Naive thymus-derived CD4-positive, alpha-beta T cell (primary cell): ENCODE results near the gene EHBP1L1. TPM values are rescaled to one million over a fixed set of nuclear protein-coding genes. Genes with fewer than 3 reads are reported as not detected.

Source experiments
- ATAC-seq: fragments of 150-1000 bp; cut with Tn5 transposase; 2 replicates; pipeline ENCODE4 v1.10.0; 2021; ENCODE audit warnings: mild to moderate bottlenecking, moderate library complexity
- CTCF ChIA-PET: fragments of 350-600 bp; sonication (Branson Sonifier 250); formaldehyde crosslinking; loops from one replicate; lab custom pipeline; 2021; ENCODE audit warnings: antibody characterized with exemption; lab: Charles Lee
- POLR2A ChIA-PET: fragments of 350-600 bp; sonication (Branson Sonifier 250); formaldehyde crosslinking; loops from one replicate; lab custom pipeline; 2021; ENCODE audit warnings: antibody characterized with exemption, inconsistent platforms; lab: Charles Lee
- DNase-seq, 9 donors: peaks; one replicate each; pipeline versions ENCODE4 v3.0.0 to v3.0.0-alpha.2; 2020 to 2022; ENCODE audit warnings: mixed read lengths in 1 of 9
- H3K27ac ChIP-seq: one replicate; pipeline ENCODE4 v1.7.0; 2013; ENCODE audit warnings: mild to moderate bottlenecking, low read depth, low read length, moderate library complexity
- H3K27me3 ChIP-seq, 2 donors: one replicate each; pipeline ENCODE4 v1.7.0; 2013; ENCODE audit warnings: low read length in 2 of 2, mild to moderate bottlenecking in 2 of 2, moderate library complexity in 2 of 2; ENCODE audit not compliant: control insufficient read depth in 2 of 2, insufficient read depth in 2 of 2
- H3K36me3 ChIP-seq, 3 experiments: 1 replicate in 2 of 3; 2 replicates in 1 of 3; pipeline ENCODE4 v1.7.0; 2013; ENCODE audit warnings: low read length in 3 of 3, mild to moderate bottlenecking in 3 of 3, moderate library complexity in 1 of 3; ENCODE audit not compliant: insufficient read depth in 3 of 3, control insufficient read depth in 2 of 3
- H3K4me1 ChIP-seq, 2 donors: one replicate each; pipeline ENCODE4 v1.7.0; 2013; ENCODE audit warnings: low read length in 2 of 2, mild to moderate bottlenecking in 2 of 2, moderate library complexity in 1 of 2; ENCODE audit not compliant: control insufficient read depth in 2 of 2, insufficient read depth in 2 of 2
- H3K4me3 ChIP-seq: 2 replicates; pipeline ENCODE4 v1.7.0; 2013; ENCODE audit warnings: mild to moderate bottlenecking, low read length
- H3K9me3 ChIP-seq, 3 experiments: 1 replicate in 2 of 3; 2 replicates in 1 of 3; pipeline ENCODE4 v1.7.0; 2013; ENCODE audit warnings: low read length in 3 of 3; ENCODE audit not compliant: control insufficient read depth in 2 of 3
- H3K27ac Mint-ChIP-seq, 9 donors: one replicate each; pipeline ENCODE4 v1.8.0; 2020 to 2022; ENCODE audit warnings: mixed read lengths in 9 of 9, mild to moderate bottlenecking in 8 of 9, moderate library complexity in 5 of 9, inconsistent platforms in 2 of 9
- H3K27me3 Mint-ChIP-seq, 5 donors: one replicate each; pipeline ENCODE4 v1.8.0; 2021 to 2022; ENCODE audit warnings: mixed read lengths in 5 of 5, mild to moderate bottlenecking in 1 of 5
- H3K36me3 Mint-ChIP-seq, 5 donors: one replicate each; pipeline ENCODE4 v1.8.0; 2020 to 2022; ENCODE audit warnings: mixed read lengths in 5 of 5, mild to moderate bottlenecking in 3 of 5, inconsistent platforms in 1 of 5
- H3K4me1 Mint-ChIP-seq, 7 donors: one replicate each; pipeline ENCODE4 v1.8.0; 2020 to 2022; ENCODE audit warnings: mixed read lengths in 7 of 7, mild to moderate bottlenecking in 3 of 7, inconsistent platforms in 1 of 7
- H3K4me3 Mint-ChIP-seq, 10 donors: one replicate each; pipeline ENCODE4 v1.8.0; 2020 to 2022; ENCODE audit warnings: mild to moderate bottlenecking in 10 of 10, mixed read lengths in 10 of 10, moderate library complexity in 6 of 10, inconsistent platforms in 2 of 10
- H3K9me3 Mint-ChIP-seq, 11 donors: one replicate each; pipeline ENCODE4 v1.8.0; 2020 to 2022; ENCODE audit warnings: mixed read lengths in 11 of 11, mild to moderate bottlenecking in 4 of 11, inconsistent platforms in 1 of 11, moderate library complexity in 1 of 11
- intact Hi-C, 2 donors: fragments of 100-400 bp; cut with micrococcal nuclease; formaldehyde crosslinking; loops; one replicate each; pipeline ENCODE4 v1.15.1; 2023
- polyA plus RNA-seq, 2 donors: library from polyadenylated mRNA; unstranded; fragments of 300-500 nt; fragmentation: Illumina TruSeq; gene quantifications; one replicate each; pipeline ENCODE4 v1.2.3, GENCODE V29; 2021
- total RNA-seq, 6 experiments: library from RNA in 5 of 6; stranded (reverse) in 5 of 6; gene quantifications; 1 replicate in 5 of 6; 2 replicates in 1 of 6; pipeline ENCODE4 v1.2.3 and lab custom pipeline; 2021 to 2026

EHBP1L1 gene
- total and polyA plus RNA-seq, 7 experiments from 2014 or later, result 12.3 to 207 (median 121) TPM

GRCh38 chr11:65569164-65569972, 6.5 kb upstream of the EHBP1L1 start:
- peaks cover 0 to 19% (median 4%) of the 10 kb centered on the region in 5 donors for H3K36me3 Mint-ChIP-seq
- DNase-seq (no peak), ATAC-seq (peak; percentile 32)
- Histone ChIP-seq H3K27me3 (no peaks in the 10 kb centered on the region), H3K4me1 (peaks cover 63 to 67% of the 10 kb centered on the region in 2 donors), H3K27ac (peak overlapping the region; percentile 96), H3K36me3 (peaks cover 0 to 4% (median 0%) of the 10 kb centered on the region in 3 experiments), H3K4me3 (peak overlapping the region; percentile 96), H3K9me3 (no peaks in the 10 kb centered on the region)
- H3K27ac Mint-ChIP-seq, result peak overlapping the region; percentile 89 to 100 (median 99)
- peaks cover 55 to 79% (median 69%) of the 10 kb centered on the region in 7 donors for H3K4me1 Mint-ChIP-seq
- peaks cover 0 to 1% (median 0%) of the 10 kb centered on the region in 11 donors for H3K9me3 Mint-ChIP-seq
- H3K27me3 Mint-ChIP-seq, result no peaks in the 10 kb centered on the region
- ChIA-PET CTCF (interaction anchor here (1.0 to 5.2 kb wide), 5 partner anchors 9 to 45 kb away, joined by 3 to 57 read pairs (median 4); partner anchors contain the start of gene MAP3K11), POLR2A (interaction anchor here (0.7 to 6.3 kb wide), 12 partner anchors 8 to 146 kb away, joined by 3 to 90 read pairs (median 30); partner anchors contain the start of genes LTBP3, MALAT1, MAP3K11 and PCNX3)
- intact Hi-C loops, result no loop called here
- peak overlapping the region; percentile 91 to 100 (median 97) for H3K4me3 Mint-ChIP-seq

GRCh38 chr11:65569973-65570918, 5.6 kb upstream of the EHBP1L1 start, which contains the start of gene ZNRD2:
TSS of gene ZNRD2 (plus strand) at chr11:65570477. CDS start at chr11:65570492, 15 bp downstream.
- Histone ChIP-seq H3K27ac (peak within 1 kb of the TSS; percentile 96), H3K9me3 (no peaks in the 10 kb centered on the region), H3K36me3 (peaks cover 0 to 4% (median 0%) of the 10 kb centered on the region in 3 experiments), H3K4me3 (peak within 1 kb of the TSS; percentile 96), H3K4me1 (peaks cover 63 to 64% of the 10 kb centered on the region in 2 donors), H3K27me3 (no peaks in the 10 kb centered on the region)
- ChIA-PET CTCF (interaction anchor here (0.6 to 5.2 kb wide), 7 partner anchors 10 to 47 kb away, joined by 3 to 57 read pairs (median 4); partner anchors contain the start of gene MAP3K11), POLR2A (interaction anchor here (0.5 to 6.3 kb wide), 19 partner anchors 9 to 1677 kb away, joined by 3 to 90 read pairs (median 4); partner anchors contain the start of genes KAT5, LTBP3, MALAT1 and MAP3K11)
- ATAC-seq (peak; percentile 82), DNase-seq (peak; percentile 94 to 99 (median 98))
- Mint-ChIP-seq H3K36me3 (peaks cover 0 to 19% (median 4%) of the 10 kb centered on the region in 5 donors), H3K9me3 (peaks cover 0 to 1% (median 0%) of the 10 kb centered on the region in 11 donors), H3K4me1 (peaks cover 49 to 77% (median 69%) of the 10 kb centered on the region in 7 donors), H3K27ac (peak within 1 kb of the TSS; percentile 89 to 100 (median 99)), H3K4me3 (peak within 1 kb of the TSS; percentile 91 to 100 (median 97)), H3K27me3 (no peaks in the 10 kb centered on the region)
- intact Hi-C loops, result loop anchor here (1.0 to 5.0 kb wide), 15 partner anchors 12 to 791 kb away; partner anchors contain the start of genes PCNX3 (in 2 of the 2), C11orf68 (in 1 of the 2), CFL1 (in 1 of the 2) and DRAP1 (in 1 of the 2)

GRCh38 chr11:65571420-65571819, 4.4 kb upstream of the EHBP1L1 start:
- peak overlapping the region; percentile 96 for H3K4me3 ChIP-seq
- CTCF ChIA-PET, result interaction anchor here (1.2 to 5.2 kb wide), 6 partner anchors 18 to 45 kb away, joined by 3 to 57 read pairs (median 8); no protein-coding TSS in a partner anchor

GRCh38 chr11:65571940-65572339, 3.9 kb upstream of the EHBP1L1 start:
- H3K36me3 Mint-ChIP-seq, result peaks cover 0 to 19% (median 4%) of the 10 kb centered on the region in 5 donors
- no peaks in the 10 kb centered on the region for H3K27me3 ChIP-seq

More at GRCh38 chr11:65571420-65571819, 4.4 kb upstream of the EHBP1L1 start:
- no peak for DNase-seq
- peaks cover 55% of the 10 kb centered on the region in 2 donors for H3K4me1 ChIP-seq
- peaks cover 0 to 4% (median 0%) of the 10 kb centered on the region in 3 experiments for H3K36me3 ChIP-seq
- POLR2A ChIA-PET, result interaction anchor here (0.6 to 6.3 kb wide), 20 partner anchors 10 to 431 kb away, joined by 3 to 90 read pairs (median 6); partner anchors contain the start of genes BANF1, EIF1AD, KAT5 and LTBP3
- Mint-ChIP-seq H3K4me3 (peak overlapping the region; percentile 90 to 100 (median 96)), H3K4me1 (peaks cover 40 to 69% (median 62%) of the 10 kb centered on the region in 7 donors), H3K27me3 (no peaks in the 10 kb centered on the region), H3K27ac (peak overlapping the region in 8 of 9 donors; percentile 89 to 100 (median 94)), H3K9me3 (peaks cover 0 to 1% (median 0%) of the 10 kb centered on the region in 11 donors), H3K36me3 (peaks cover 0 to 19% (median 4%) of the 10 kb centered on the region in 5 donors)
- intact Hi-C loops, result loop anchor here (2.0 to 5.0 kb wide), 5 partner anchors 81 to 793 kb away; partner anchors contain the start of genes CFL1 (in 1 of the 2), KAT5 (in 1 of the 2), SF1 (in 1 of the 2) and SNX15 (in 1 of the 2)
- no peaks in the 10 kb centered on the region for H3K9me3 ChIP-seq
- H3K27ac ChIP-seq, result peak overlapping the region; percentile 96
- no peaks in the 10 kb centered on the region for H3K27me3 ChIP-seq
- ATAC-seq, result no peak

More at GRCh38 chr11:65571940-65572339, 3.9 kb upstream of the EHBP1L1 start:
- Histone ChIP-seq H3K4me3 (peak overlapping the region; percentile 96), H3K36me3 (peaks cover 0 to 4% (median 0%) of the 10 kb centered on the region in 3 experiments), H3K27ac (peak overlapping the region; percentile 96), H3K4me1 (peaks cover 54 to 55% of the 10 kb centered on the region in 2 donors), H3K9me3 (no peaks in the 10 kb centered on the region)
- ATAC-seq (no peak), DNase-seq (peak in 1 of 9 donors; percentile 42)
- intact Hi-C loops, result loop anchor here (2.0 to 5.0 kb wide), 5 partner anchors 81 to 793 kb away; partner anchors contain the start of genes CFL1 (in 1 of the 2), KAT5 (in 1 of the 2), SF1 (in 1 of the 2) and SNX15 (in 1 of the 2)
- H3K27me3 Mint-ChIP-seq, result no peaks in the 10 kb centered on the region
- H3K4me3 Mint-ChIP-seq, result peak overlapping the region; percentile 90 to 100 (median 96)
- H3K27ac Mint-ChIP-seq, result peak overlapping the region; percentile 82 to 100 (median 92)
- CTCF ChIA-PET, result interaction anchor here (1.5 to 5.2 kb wide), 8 partner anchors 15 to 43 kb away, joined by 5 to 57 read pairs (median 8); partner anchors contain the start of gene PCNX3
- POLR2A ChIA-PET, result interaction anchor here (0.6 to 6.3 kb wide), 26 partner anchors 11 to 430 kb away, joined by 3 to 90 read pairs (median 8); partner anchors contain the start of genes BANF1, EIF1AD, KAT5 and LTBP3
- H3K9me3 Mint-ChIP-seq, result peaks cover 0 to 1% (median 0%) of the 10 kb centered on the region in 11 donors
- H3K4me1 Mint-ChIP-seq, result peaks cover 40 to 68% (median 57%) of the 10 kb centered on the region in 7 donors
